Right lobe of liver (tissue), 6 donors: ENCODE results near the gene ULBP2. TPM values are rescaled to one million over a fixed set of nuclear protein-coding genes. Genes with fewer than 3 reads are reported as not detected.

ENCODE experiments used
- ATAC-seq, 4 donors: fragments of 200-7000 bp; cut with Tn5 transposase; one replicate each; pipeline ENCODE4 v1.9.1; 2020; ENCODE audit warnings: mild to moderate bottlenecking in 4 of 4, moderate library complexity in 4 of 4
- DNase-seq, 3 donors: peaks; one replicate each; pipeline ENCODE4 v3.0.0-alpha.2; 2020
- H3K27ac ChIP-seq, 3 donors: fragments of 200-600 bp; one replicate each; pipeline ENCODE4 v1.8.0; 2022
- H3K27me3 ChIP-seq, 2 donors: fragments of 200-600 bp; one replicate each; pipeline ENCODE4 v1.8.0; 2022
- H3K36me3 ChIP-seq, 4 donors: fragments of 200-600 bp; sonication (generic) in 1 of 4; one replicate each; pipeline versions ENCODE4 v1.5.1 to v1.8.0; 2017 to 2022; ENCODE audit warnings: control low read depth in 1 of 4
- H3K4me1 ChIP-seq, 4 donors: fragments of 200-600 bp; sonication (generic) in 1 of 4; one replicate each; pipeline versions ENCODE4 v1.5.1 to v1.8.0; 2017 to 2022; ENCODE audit warnings: control low read depth in 1 of 4
- H3K4me3 ChIP-seq, 3 donors: fragments of 200-600 bp; one replicate each; pipeline ENCODE4 v1.8.0; 2022
- H3K9me3 ChIP-seq, 4 donors: fragments of 200-600 bp; sonication (generic) in 1 of 4; one replicate each; pipeline versions ENCODE4 v1.5.1 to v1.8.0; 2017 to 2022; ENCODE audit warnings: control low read depth in 1 of 4
- POLR2A ChIP-seq: fragments of 450-650 bp; IDR thresholded peaks from one replicate; pipeline ENCODE4 v1.6.1; 2017; ENCODE audit warnings: antibody characterized with exemption, mild to moderate bottlenecking
- WGBS: methylation state at CpG from one replicate; pipeline ENCODE4 v1.1.6; 2018; ENCODE audit warnings: low coverage, low lambda C conversion rate; ENCODE audit not compliant: insufficient coverage; ENCODE audit errors: missing lambda C conversion rate; 5-methylcytosine and 5-hydroxymethylcytosine counted together
- intact Hi-C, 2 donors: fragments of 100-400 bp; cut with DNase I; formaldehyde crosslinking; loops; one replicate each; pipeline versions ENCODE4 v1.11.2 to v1.14.1; 2022
- total RNA-seq, 6 experiments: library from RNA; depleted of rRNA in 2 of 6; stranded (reverse); fragments of >200 nt in 2 of 6; fragmentation: NEBNext Ultra II Directional in 3 of 6; extraction: Animal tissue kit (Norgen Biotek cat#: 25700) in 3 of 6; gene quantifications; one replicate each; pipeline versions ENCODE4 v1.1.0 to v1.2.4, GENCODE V29; 2016 to 2023
- TF ChIP-seq, protein P1 (sequence below), 4 donors: fragments of 200-600 bp in 3 of 4; fragments of 450-650 bp in 1 of 4; IDR thresholded peaks; one replicate each; pipeline versions ENCODE4 v1.5.1 to v1.8.0; 2016 to 2022; ENCODE audit warnings: antibody characterized with exemption in 4 of 4, mild to moderate bottlenecking in 2 of 4
- donor health status: DM: no; HTN: yes; CAD: no.
- donor health status: DM: no; HTN: no; CAD: no.
- donor health status: DM: no; HTN: no; CAD: no.
- donor health status: DM: no; HTN: yes; CAD: no.
- donor health status: DM: no; HTN: yes; CAD: no.

The ULBP2 gene
- total RNA-seq, 6 experiments from 2014 or later: 0.20 to 1.1 (median 0.26) TPM

DNA sequence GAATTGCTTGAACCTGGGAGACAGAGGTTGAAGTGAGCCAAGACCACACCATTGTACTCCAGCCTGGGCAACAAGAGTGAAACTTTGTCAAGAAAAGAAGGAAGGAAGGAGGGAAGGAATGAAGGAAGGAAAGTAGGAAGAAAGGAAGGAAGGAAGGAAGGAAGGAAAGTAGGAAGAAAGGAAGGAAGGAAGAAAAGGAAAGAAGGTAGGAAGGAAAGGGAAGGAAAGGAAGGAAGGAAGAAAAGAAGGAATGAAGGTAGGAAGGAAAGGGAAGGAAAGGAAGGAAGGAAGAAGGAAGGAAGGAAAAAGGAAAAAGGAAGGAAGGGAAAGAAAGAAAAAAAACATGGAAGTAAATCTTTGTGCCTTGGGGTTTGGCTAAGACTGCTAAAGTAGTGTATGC, 33.6 kb downstream of the ULBP2 start:
- no peak for DNase-seq
- no peak for ATAC-seq
- no peaks in the 10 kb centered on the region for H3K36me3 ChIP-seq
- intact Hi-C loops: no loop called here
- no peaks in the 10 kb centered on the region for H3K4me1 ChIP-seq
- TF ChIP-seq POLR2A: no peak
- TF ChIP-seq, protein P1, sequence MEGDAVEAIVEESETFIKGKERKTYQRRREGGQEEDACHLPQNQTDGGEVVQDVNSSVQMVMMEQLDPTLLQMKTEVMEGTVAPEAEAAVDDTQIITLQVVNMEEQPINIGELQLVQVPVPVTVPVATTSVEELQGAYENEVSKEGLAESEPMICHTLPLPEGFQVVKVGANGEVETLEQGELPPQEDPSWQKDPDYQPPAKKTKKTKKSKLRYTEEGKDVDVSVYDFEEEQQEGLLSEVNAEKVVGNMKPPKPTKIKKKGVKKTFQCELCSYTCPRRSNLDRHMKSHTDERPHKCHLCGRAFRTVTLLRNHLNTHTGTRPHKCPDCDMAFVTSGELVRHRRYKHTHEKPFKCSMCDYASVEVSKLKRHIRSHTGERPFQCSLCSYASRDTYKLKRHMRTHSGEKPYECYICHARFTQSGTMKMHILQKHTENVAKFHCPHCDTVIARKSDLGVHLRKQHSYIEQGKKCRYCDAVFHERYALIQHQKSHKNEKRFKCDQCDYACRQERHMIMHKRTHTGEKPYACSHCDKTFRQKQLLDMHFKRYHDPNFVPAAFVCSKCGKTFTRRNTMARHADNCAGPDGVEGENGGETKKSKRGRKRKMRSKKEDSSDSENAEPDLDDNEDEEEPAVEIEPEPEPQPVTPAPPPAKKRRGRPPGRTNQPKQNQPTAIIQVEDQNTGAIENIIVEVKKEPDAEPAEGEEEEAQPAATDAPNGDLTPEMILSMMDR (IDR thresholded peaks at IDR 0.05): no peak
- H3K4me3 ChIP-seq: no peak overlapping the region
- no peak overlapping the region for H3K27ac ChIP-seq
- no peaks in the 10 kb centered on the region for H3K9me3 ChIP-seq
- no peaks in the 10 kb centered on the region for H3K27me3 ChIP-seq

DNA sequence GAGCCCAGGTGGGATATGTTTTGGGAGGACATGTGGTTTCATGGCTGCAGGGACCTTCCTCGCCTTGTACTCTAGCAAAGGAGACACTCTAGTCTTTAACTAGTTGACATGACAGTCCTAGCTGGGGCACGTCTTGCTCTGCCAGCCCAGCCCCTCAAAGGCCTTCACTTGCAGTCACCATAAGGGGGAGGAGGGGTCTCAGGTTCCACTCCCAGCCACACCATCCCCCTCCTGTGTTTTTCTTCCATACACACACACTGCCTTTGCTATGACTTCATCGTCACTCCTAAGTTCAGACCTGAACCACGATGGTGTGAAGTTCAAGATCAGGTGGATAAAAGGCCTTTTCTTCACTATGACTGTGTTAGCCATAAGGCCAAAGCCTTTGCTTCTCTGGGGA, 35.4 kb downstream of the ULBP2 start:
- Histone ChIP-seq H3K4me1 (no peaks in the 10 kb centered on the region), H3K27me3 (no peaks in the 10 kb centered on the region), H3K9me3 (no peaks in the 10 kb centered on the region), H3K36me3 (no peaks in the 10 kb centered on the region), H3K4me3 (no peak overlapping the region), H3K27ac (no peak overlapping the region)
- ATAC-seq: no peak
- WGBS: 62% methylated on average over 2 of the region's 4 CpGs
- TF ChIP-seq POLR2A: no peak
- TF ChIP-seq, protein P1 (IDR thresholded peaks at IDR 0.05): no peak
- intact Hi-C loops: no loop called here
- DNase-seq: no peak

DNA sequence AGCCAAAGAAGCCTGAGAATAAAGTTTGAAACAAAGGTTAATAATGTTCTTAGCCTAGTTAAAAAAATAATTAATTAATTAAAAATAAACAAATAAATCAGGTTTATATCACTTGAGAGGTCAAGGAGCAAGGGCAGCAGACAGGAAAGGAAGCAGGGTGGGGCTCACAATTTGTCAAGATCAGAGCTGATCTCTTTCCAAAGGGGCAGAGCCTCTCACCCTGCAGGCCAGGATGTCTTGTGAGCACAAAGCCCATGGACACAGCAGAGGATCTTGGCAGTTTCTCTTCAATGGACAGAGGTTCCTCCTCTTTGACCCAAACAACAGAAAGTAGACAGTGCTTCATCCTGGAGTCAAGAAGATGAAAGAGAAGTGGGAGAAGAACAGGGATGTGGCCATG, 36.8 kb downstream of the ULBP2 start:
- Histone ChIP-seq H3K4me1 (no peaks in the 10 kb centered on the region), H3K36me3 (no peaks in the 10 kb centered on the region), H3K27ac (no peak overlapping the region), H3K9me3 (no peaks in the 10 kb centered on the region), H3K4me3 (no peak overlapping the region), H3K27me3 (peaks cover 0 to 9% of the 10 kb centered on the region in 2 donors)
- ATAC-seq: no peak
- no peak for DNase-seq
- intact Hi-C loops: no loop called here
- TF ChIP-seq, protein P1 (IDR thresholded peaks at IDR 0.05): no peak
- TF ChIP-seq POLR2A: no peak

DNA sequence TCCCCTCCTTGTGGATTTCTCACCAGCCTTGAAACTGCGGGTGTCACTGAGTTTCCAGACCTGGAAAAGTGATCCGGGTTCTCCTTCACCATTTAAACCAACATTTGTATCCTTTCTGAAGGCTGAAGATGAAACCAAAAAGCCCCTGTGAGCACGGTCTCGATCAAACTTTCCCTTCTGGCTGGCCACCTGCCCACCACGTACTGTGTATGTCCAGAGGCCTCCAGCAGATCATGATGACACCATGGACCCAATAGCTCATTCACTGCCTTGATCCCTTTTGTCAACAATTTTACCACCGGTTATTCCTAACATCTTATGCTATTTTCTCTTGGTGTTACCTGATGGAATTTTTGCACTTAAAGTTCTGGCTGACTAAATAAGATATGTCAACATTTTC, 37.5 kb downstream of the ULBP2 start:
- DNase-seq (no peak), ATAC-seq (no peak)
- no peaks in the 10 kb centered on the region for H3K4me1 ChIP-seq
- 69% methylated on average over 5 of the region's 6 CpGs for WGBS
- intact Hi-C loops: no loop called here
- H3K4me3 ChIP-seq: no peak overlapping the region
- no peak overlapping the region for H3K27ac ChIP-seq
- peaks cover 0 to 9% of the 10 kb centered on the region in 2 donors for H3K27me3 ChIP-seq
- no peak for TF ChIP-seq POLR2A
- TF ChIP-seq, protein P1 (IDR thresholded peaks at IDR 0.05): no peak
- no peaks in the 10 kb centered on the region for H3K36me3 ChIP-seq
- H3K9me3 ChIP-seq: no peaks in the 10 kb centered on the region

DNA sequence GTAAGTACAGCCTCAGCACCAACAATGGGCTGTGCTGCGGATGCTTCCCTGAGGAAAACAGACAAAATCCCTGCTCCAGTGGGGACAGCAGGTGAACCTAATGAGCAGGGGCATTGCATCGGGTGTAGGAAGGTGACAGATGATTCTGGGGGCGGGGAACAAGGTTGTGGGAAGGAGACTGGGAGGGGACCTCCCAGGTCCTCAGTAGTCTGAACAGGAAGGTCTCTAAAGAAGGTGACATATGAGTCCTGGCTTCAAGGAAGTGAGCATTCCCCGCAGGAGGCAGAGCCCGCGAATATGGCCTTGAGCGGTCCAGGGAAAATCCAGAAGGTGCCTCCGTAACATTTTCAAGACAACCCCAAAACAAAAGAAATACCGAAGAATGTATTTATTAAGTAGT, 41.3 kb downstream of the ULBP2 start:
- ATAC-seq (no peak), DNase-seq (no peak)
- no peak overlapping the region for H3K4me3 ChIP-seq
- peaks cover 4 to 34% of the 10 kb centered on the region in 2 donors for H3K27me3 ChIP-seq
- intact Hi-C loops: no loop called here
- H3K27ac ChIP-seq: no peak overlapping the region
- H3K9me3 ChIP-seq: no peaks in the 10 kb centered on the region
- 24% methylated on average over 9 of the region's 9 CpGs for WGBS
- no peaks in the 10 kb centered on the region for H3K4me1 ChIP-seq
- no peak for TF ChIP-seq POLR2A
- TF ChIP-seq, protein P1 (IDR thresholded peaks at IDR 0.05): no peak
- H3K36me3 ChIP-seq: no peaks in the 10 kb centered on the region
